HCT116 (cell line): ENCODE measurements around the gene IFNA8.

Source experiments
- CTCF ChIP-seq, 3 experiments: fragments of 200-600 bp in 1 of 3; sonication (generic) in 1 of 3; IDR thresholded peaks in 2 of 3; conservative IDR thresholded peaks in 1 of 3; 2 replicates each; pipeline ENCODE4 v1.5.1; 2012 to 2017; ENCODE audit warnings: low read depth in 2 of 3, low read length in 2 of 3, antibody characterized with exemption in 1 of 3, borderline replicate concordance in 1 of 3, control low read depth in 1 of 3, mild to moderate bottlenecking in 1 of 3, mixed read lengths in 1 of 3, mixed run types in 1 of 3, moderate library complexity in 1 of 3; ENCODE audit not compliant: insufficient read depth in 1 of 3
- EZH2 ChIP-seq: fragments of 200-600 bp; sonication (generic); IDR thresholded peaks from 2 replicates; pipeline ENCODE4 v1.6.1; 2017; ENCODE audit warnings: antibody characterized with exemption, mixed run types
- POLR2A ChIP-seq: IDR thresholded peaks from 2 replicates; pipeline ENCODE4 v1.7.0; 2011; ENCODE audit warnings: borderline replicate concordance; ENCODE audit not compliant: insufficient read depth, insufficient read length; ENCODE audit errors: extremely low read depth
- SIN3A ChIP-seq: IDR thresholded peaks from 2 replicates; pipeline ENCODE4 v1.6.1; 2012; ENCODE audit warnings: low read depth
- TCF7L2 ChIP-seq: IDR thresholded peaks from 2 replicates; pipeline ENCODE4 v1.7.0; 2011; ENCODE audit warnings: borderline replicate concordance, inconsistent platforms; ENCODE audit not compliant: insufficient read depth, insufficient read length; ENCODE audit errors: extremely low read depth
- ZNF274 ChIP-seq: fragments of 200-500 bp; sonication (Bioruptor generic); IDR thresholded peaks from 2 replicates; pipeline ENCODE4 v1.6.1; 2014; ENCODE audit warnings: mild to moderate bottlenecking, low read depth, low read length, inconsistent platforms
- TF ChIP-seq, protein P1 (sequence below): IDR thresholded peaks from 2 replicates; pipeline ENCODE4 v1.6.1; 2012; ENCODE audit warnings: low read depth
- TF ChIP-seq, protein P2 (sequence below): IDR thresholded peaks from 2 replicates; pipeline ENCODE4 v1.6.1; 2012

GRCh38 chr9:21404146-21404545 lies 4.8 kb upstream of the IFNA8 start:
- TF ChIP-seq, protein P1, sequence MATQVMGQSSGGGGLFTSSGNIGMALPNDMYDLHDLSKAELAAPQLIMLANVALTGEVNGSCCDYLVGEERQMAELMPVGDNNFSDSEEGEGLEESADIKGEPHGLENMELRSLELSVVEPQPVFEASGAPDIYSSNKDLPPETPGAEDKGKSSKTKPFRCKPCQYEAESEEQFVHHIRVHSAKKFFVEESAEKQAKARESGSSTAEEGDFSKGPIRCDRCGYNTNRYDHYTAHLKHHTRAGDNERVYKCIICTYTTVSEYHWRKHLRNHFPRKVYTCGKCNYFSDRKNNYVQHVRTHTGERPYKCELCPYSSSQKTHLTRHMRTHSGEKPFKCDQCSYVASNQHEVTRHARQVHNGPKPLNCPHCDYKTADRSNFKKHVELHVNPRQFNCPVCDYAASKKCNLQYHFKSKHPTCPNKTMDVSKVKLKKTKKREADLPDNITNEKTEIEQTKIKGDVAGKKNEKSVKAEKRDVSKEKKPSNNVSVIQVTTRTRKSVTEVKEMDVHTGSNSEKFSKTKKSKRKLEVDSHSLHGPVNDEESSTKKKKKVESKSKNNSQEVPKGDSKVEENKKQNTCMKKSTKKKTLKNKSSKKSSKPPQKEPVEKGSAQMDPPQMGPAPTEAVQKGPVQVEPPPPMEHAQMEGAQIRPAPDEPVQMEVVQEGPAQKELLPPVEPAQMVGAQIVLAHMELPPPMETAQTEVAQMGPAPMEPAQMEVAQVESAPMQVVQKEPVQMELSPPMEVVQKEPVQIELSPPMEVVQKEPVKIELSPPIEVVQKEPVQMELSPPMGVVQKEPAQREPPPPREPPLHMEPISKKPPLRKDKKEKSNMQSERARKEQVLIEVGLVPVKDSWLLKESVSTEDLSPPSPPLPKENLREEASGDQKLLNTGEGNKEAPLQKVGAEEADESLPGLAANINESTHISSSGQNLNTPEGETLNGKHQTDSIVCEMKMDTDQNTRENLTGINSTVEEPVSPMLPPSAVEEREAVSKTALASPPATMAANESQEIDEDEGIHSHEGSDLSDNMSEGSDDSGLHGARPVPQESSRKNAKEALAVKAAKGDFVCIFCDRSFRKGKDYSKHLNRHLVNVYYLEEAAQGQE = no peak
- no peak for TF ChIP-seq SIN3A
- TF ChIP-seq POLR2A = no peak
- TF ChIP-seq TCF7L2 = no peak
- TF ChIP-seq EZH2 = no peak
- no peak for TF ChIP-seq CTCF (IDR thresholded peaks at IDR 0.05 in 2 of 3, conservative IDR thresholded peaks at IDR 0.05 in 1 of 3; ENCODE audit: borderline replicate concordance in 1 of 3, insufficient read depth in 1 of 3, low read depth in 2 of 3, low read length in 2 of 3)
- TF ChIP-seq, protein P2, sequence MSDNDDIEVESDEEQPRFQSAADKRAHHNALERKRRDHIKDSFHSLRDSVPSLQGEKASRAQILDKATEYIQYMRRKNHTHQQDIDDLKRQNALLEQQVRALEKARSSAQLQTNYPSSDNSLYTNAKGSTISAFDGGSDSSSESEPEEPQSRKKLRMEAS = no peak
- TF ChIP-seq ZNF274 = no peak
